Karpas-422 (cell line): ENCODE data around the gene ULK4. TPM values are rescaled to one million over a fixed set of nuclear protein-coding genes. Genes with fewer than 3 reads are reported as not detected.
A peak's percentile ranks its signal among the peaks of the same experiment; 100 is the strongest.
"Not testable (repeated sequence)": the region's sequence is repeated elsewhere in the genome, so short reads cannot be mapped to it uniquely, and the experiment has no call there.

ENCODE experiments used
- DNase-seq: peaks from one replicate; pipeline ENCODE4 v3.0.0-alpha.2; 2015
- H2AFZ ChIP-seq: fragments of 200-600 bp; sonication (generic); 2 replicates; pipeline ENCODE4 v1.6.1; 2014; ENCODE audit warnings: antibody characterized with exemption, low read length, mixed read lengths
- H3K27ac ChIP-seq: fragments of 200-600 bp; sonication (generic); 2 replicates; pipeline ENCODE4 v1.5.1; 2014; ENCODE audit warnings: mild to moderate bottlenecking, low read length, moderate library complexity
- H3K27me3 ChIP-seq: fragments of 200-600 bp; sonication (generic); 2 replicates; pipeline ENCODE4 v1.6.1; 2014; ENCODE audit warnings: low read length, mixed read lengths
- H3K36me3 ChIP-seq: fragments of 200-600 bp; sonication (generic); 2 replicates; pipeline ENCODE4 v1.6.1; 2014; ENCODE audit warnings: low read length, mixed read lengths; ENCODE audit not compliant: insufficient read depth
- H3K4me1 ChIP-seq: fragments of 200-600 bp; sonication (generic); 2 replicates; pipeline ENCODE4 v1.6.1; 2014; ENCODE audit warnings: mild to moderate bottlenecking, low read length, mixed read lengths
- H3K4me2 ChIP-seq: fragments of 200-600 bp; sonication (generic); 2 replicates; pipeline ENCODE4 v1.6.1; 2014; ENCODE audit warnings: low read length, low read depth, mild to moderate bottlenecking; ENCODE audit not compliant: poor library complexity, severe bottlenecking
- H3K4me3 ChIP-seq: fragments of 200-600 bp; sonication (generic); 2 replicates; pipeline ENCODE4 v1.5.1; 2014; ENCODE audit warnings: mild to moderate bottlenecking, antibody characterized with exemption, low read length, mixed read lengths
- H3K79me2 ChIP-seq: fragments of 200-600 bp; sonication (generic); 2 replicates; pipeline ENCODE4 v1.6.1; 2014; ENCODE audit warnings: mild to moderate bottlenecking, low read length, mixed read lengths
- H3K9ac ChIP-seq: fragments of 200-600 bp; sonication (generic); 2 replicates; pipeline ENCODE4 v1.6.0; 2014; ENCODE audit warnings: low read length
- H3K9me2 ChIP-seq: fragments of 200-600 bp; sonication (generic), shearing (Covaris generic); replicated peaks from 2 replicates; pipeline ENCODE4 v1.6.0; 2014; ENCODE audit warnings: mild to moderate bottlenecking, low read length, moderate library complexity; ENCODE audit not compliant: insufficient read depth
- H3K9me3 ChIP-seq: fragments of 300-700, 200-600 bp; sonication (generic); 2 replicates; pipeline ENCODE4 v1.6.1; 2014; ENCODE audit warnings: low read length, mixed read lengths
- H4K20me1 ChIP-seq: fragments of 200-600 bp; sonication (generic); 2 replicates; pipeline ENCODE4 v1.6.1; 2014; ENCODE audit warnings: mild to moderate bottlenecking, antibody characterized with exemption, low read length, low read depth; ENCODE audit not compliant: insufficient read depth
- total RNA-seq: library from RNA; depleted of rRNA; stranded (reverse); fragments of >200 nt; shearing (Covaris generic); gene quantifications from 2 replicates; pipeline ENCODE4 v1.2.3, GENCODE V29; 2014; ENCODE audit warnings: low replicate concordance

Gene ULK4
- total RNA-seq, 1 experiment from 2014 or later, result 8.8 TPM

GRCh38 chr3:41997702-41998550, 36.0 kb upstream of the ULK4 start:
- Histone ChIP-seq H3K27me3 (no peaks in the 10 kb centered on the region), H3K9me3 (no peaks in the 10 kb centered on the region)
- DNase-seq, result peak; percentile 49

GRCh38 chr3:41991437-41991836, 29.5 kb upstream of the ULK4 start:
- Histone ChIP-seq H3K9ac (no peak overlapping the region), H3K4me2 (no peak overlapping the region)

More at GRCh38 chr3:41997702-41998550, 36.0 kb upstream of the ULK4 start:
- Histone ChIP-seq H3K9me2 (no peaks in the 10 kb centered on the region), H4K20me1 (no peaks in the 10 kb centered on the region), H3K36me3 (no peaks in the 10 kb centered on the region), H2AFZ (no peak overlapping the region), H3K9ac (no peak overlapping the region), H3K79me2 (no peaks in the 10 kb centered on the region), H3K27ac (no peak overlapping the region), H3K4me2 (no peak overlapping the region), H3K4me3 (no peak overlapping the region), H3K4me1 (no peaks in the 10 kb centered on the region)

GRCh38 chr3:41989518-41989917, 27.6 kb upstream of the ULK4 start:
- H3K9me2 ChIP-seq, result no peaks in the 10 kb centered on the region
- no peak overlapping the region for H3K4me3 ChIP-seq
- no peak overlapping the region for H3K27ac ChIP-seq
- no peak overlapping the region for H2AFZ ChIP-seq
- H3K4me1 ChIP-seq, result no peaks in the 10 kb centered on the region
- H3K4me2 ChIP-seq, result no peak overlapping the region
- no peaks in the 10 kb centered on the region for H3K36me3 ChIP-seq
- H3K9ac ChIP-seq, result no peak overlapping the region
- no peaks in the 10 kb centered on the region for H4K20me1 ChIP-seq
- DNase-seq, result no peak
- H3K27me3 ChIP-seq, result no peaks in the 10 kb centered on the region
- H3K79me2 ChIP-seq, result no peaks in the 10 kb centered on the region
- H3K9me3 ChIP-seq, result no peaks in the 10 kb centered on the region

More at GRCh38 chr3:41991437-41991836, 29.5 kb upstream of the ULK4 start:
- H3K9me2 ChIP-seq, result no peaks in the 10 kb centered on the region
- no peak overlapping the region for H3K27ac ChIP-seq
- no peaks in the 10 kb centered on the region for H3K9me3 ChIP-seq
- H3K4me1 ChIP-seq, result no peaks in the 10 kb centered on the region
- DNase-seq, result no peak
- H3K79me2 ChIP-seq, result no peaks in the 10 kb centered on the region
- no peaks in the 10 kb centered on the region for H4K20me1 ChIP-seq
- H3K36me3 ChIP-seq, result no peaks in the 10 kb centered on the region
- H3K4me3 ChIP-seq, result no peak overlapping the region
- no peaks in the 10 kb centered on the region for H3K27me3 ChIP-seq
- H2AFZ ChIP-seq, result no peak overlapping the region

- Histone ChIP-seq H3K4me3 (no peak overlapping the region), H3K36me3 (no peaks in the 10 kb centered on the region), H3K4me1 (no peaks in the 10 kb centered on the region), H3K4me2 (no peak overlapping the region), H2AFZ (no peak overlapping the region), H4K20me1 (no peaks in the 10 kb centered on the region), H3K79me2 (no peaks in the 10 kb centered on the region), H3K9me2 (no peaks in the 10 kb centered on the region), H3K9me3 (no peaks in the 10 kb centered on the region), H3K27ac (no peak overlapping the region), H3K9ac (no peak overlapping the region), H3K27me3 (no peaks in the 10 kb centered on the region)
- no peak for DNase-seq
Observed at GRCh38 chr3:41987627-41988026, 25.7 kb upstream of the ULK4 start.

- Histone ChIP-seq H3K36me3 (no peaks in the 10 kb centered on the region), H3K9me2 (no peaks in the 10 kb centered on the region), H3K27ac (no peak overlapping the region), H4K20me1 (no peaks in the 10 kb centered on the region), H3K27me3 (no peaks in the 10 kb centered on the region), H3K9ac (no peak overlapping the region), H3K4me3 (no peak overlapping the region), H2AFZ (no peak overlapping the region), H3K4me2 (no peak overlapping the region), H3K4me1 (no peaks in the 10 kb centered on the region), H3K9me3 (no peaks in the 10 kb centered on the region), H3K79me2 (no peaks in the 10 kb centered on the region)
- no peak for DNase-seq
Observed at GRCh38 chr3:41986561-41986960, 24.7 kb upstream of the ULK4 start.

GRCh38 chr3:41985018-41985417, 23.1 kb upstream of the ULK4 start:
- no peaks in the 10 kb centered on the region for H3K36me3 ChIP-seq
- no peak overlapping the region for H2AFZ ChIP-seq
- H4K20me1 ChIP-seq, result no peaks in the 10 kb centered on the region
- DNase-seq, result no peak
- no peaks in the 10 kb centered on the region for H3K4me1 ChIP-seq
- H3K27ac ChIP-seq, result no peak overlapping the region
- H3K9ac ChIP-seq, result no peak overlapping the region
- H3K9me2 ChIP-seq, result no peaks in the 10 kb centered on the region
- no peaks in the 10 kb centered on the region for H3K79me2 ChIP-seq
- H3K9me3 ChIP-seq, result no peaks in the 10 kb centered on the region
- no peak overlapping the region for H3K4me3 ChIP-seq
- no peaks in the 10 kb centered on the region for H3K27me3 ChIP-seq
- no peak overlapping the region for H3K4me2 ChIP-seq

GRCh38 chr3:41983091-41983490, 21.2 kb upstream of the ULK4 start:
- H3K4me2 ChIP-seq, H3K36me3 ChIP-seq, H3K79me2 ChIP-seq, H3K9ac ChIP-seq, H3K9me2 ChIP-seq, H2AFZ ChIP-seq, H3K4me3 ChIP-seq, H3K27ac ChIP-seq, DNase-seq, H3K27me3 ChIP-seq, H3K4me1 ChIP-seq, H4K20me1 ChIP-seq, H3K9me3 ChIP-seq: not testable (repeated sequence)

GRCh38 chr3:41977401-41977800, 15.5 kb upstream of the ULK4 start:
- not testable (repeated sequence) for H3K4me1 ChIP-seq, H3K4me3 ChIP-seq, H3K4me2 ChIP-seq, H3K79me2 ChIP-seq, H3K36me3 ChIP-seq, H3K27ac ChIP-seq, H3K9me3 ChIP-seq, H4K20me1 ChIP-seq, DNase-seq, H2AFZ ChIP-seq, H3K9ac ChIP-seq, H3K9me2 ChIP-seq, H3K27me3 ChIP-seq
